Peyer's patch (tissue), 4 donors: ENCODE data around the gene MEGF8.

Experiments used
- POLR2A ChIP-seq, 2 donors: fragments of 450-650 bp; IDR thresholded peaks; one replicate each; pipeline ENCODE4 v1.5.1; 2017; ENCODE audit warnings: antibody characterized with exemption in 2 of 2, mild to moderate bottlenecking in 2 of 2, moderate library complexity in 2 of 2
- TF ChIP-seq, protein P1 (sequence below), 6 experiments: fragments of 450-650 bp in 4 of 6; fragments of 200-600 bp in 2 of 6; sonication (generic) in 1 of 6; IDR thresholded peaks; one replicate each; pipeline ENCODE4 v1.5.1; 2017 to 2019; ENCODE audit warnings: antibody characterized with exemption in 6 of 6, mild to moderate bottlenecking in 3 of 6, moderate library complexity in 1 of 6

DNA sequence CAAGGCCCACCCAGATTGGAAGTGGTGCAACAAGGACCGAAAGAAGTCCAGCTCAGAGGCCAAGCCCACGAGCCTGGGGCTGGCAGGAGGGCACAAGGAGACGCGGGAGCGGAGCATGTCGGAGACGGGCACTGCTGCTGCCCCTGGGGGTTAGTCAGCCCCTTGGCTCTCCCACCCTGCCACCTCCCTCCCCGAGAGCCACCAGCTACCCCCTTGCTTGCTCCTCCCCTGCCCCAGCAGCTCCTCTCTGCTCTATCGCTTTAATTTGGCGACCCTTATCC is 37.7 kb upstream of the MEGF8 start:
- TF ChIP-seq, protein P1, sequence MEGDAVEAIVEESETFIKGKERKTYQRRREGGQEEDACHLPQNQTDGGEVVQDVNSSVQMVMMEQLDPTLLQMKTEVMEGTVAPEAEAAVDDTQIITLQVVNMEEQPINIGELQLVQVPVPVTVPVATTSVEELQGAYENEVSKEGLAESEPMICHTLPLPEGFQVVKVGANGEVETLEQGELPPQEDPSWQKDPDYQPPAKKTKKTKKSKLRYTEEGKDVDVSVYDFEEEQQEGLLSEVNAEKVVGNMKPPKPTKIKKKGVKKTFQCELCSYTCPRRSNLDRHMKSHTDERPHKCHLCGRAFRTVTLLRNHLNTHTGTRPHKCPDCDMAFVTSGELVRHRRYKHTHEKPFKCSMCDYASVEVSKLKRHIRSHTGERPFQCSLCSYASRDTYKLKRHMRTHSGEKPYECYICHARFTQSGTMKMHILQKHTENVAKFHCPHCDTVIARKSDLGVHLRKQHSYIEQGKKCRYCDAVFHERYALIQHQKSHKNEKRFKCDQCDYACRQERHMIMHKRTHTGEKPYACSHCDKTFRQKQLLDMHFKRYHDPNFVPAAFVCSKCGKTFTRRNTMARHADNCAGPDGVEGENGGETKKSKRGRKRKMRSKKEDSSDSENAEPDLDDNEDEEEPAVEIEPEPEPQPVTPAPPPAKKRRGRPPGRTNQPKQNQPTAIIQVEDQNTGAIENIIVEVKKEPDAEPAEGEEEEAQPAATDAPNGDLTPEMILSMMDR (IDR thresholded peaks at IDR 0.05) = no peak
- TF ChIP-seq POLR2A (IDR thresholded peaks at IDR 0.05) = no peak
